ENCODE measurements around the gene CD274. TPM values are rescaled to one million over a fixed set of nuclear protein-coding genes. Genes with fewer than 3 reads are reported as not detected.
A peak's percentile ranks its signal among the peaks of the same experiment; 100 is the strongest.

The CD274 gene
- total and polyA plus RNA-seq, 7 donors, result 0.69 to 4.6 (median 2.5) TPM

DNA sequence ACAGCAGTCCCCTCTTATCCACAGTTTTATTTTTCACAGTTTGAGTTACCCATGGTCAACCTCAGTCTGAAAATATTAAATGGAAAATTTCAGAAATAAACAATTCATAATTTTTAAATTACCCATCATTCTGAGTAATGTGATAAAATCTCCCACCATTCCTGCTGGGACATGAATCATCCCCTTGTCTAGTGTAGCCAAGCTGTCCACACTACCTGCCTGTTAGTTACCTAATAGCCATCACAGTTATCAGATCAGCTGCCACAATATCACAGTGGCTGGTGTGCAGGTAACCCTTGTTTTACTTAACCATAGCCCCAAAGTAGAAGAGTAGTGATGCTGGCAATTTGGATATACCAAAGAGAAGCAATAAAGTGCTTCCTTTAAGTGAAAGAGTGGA lies 23.3 kb upstream of the CD274 start:
- no peak for DNase-seq
- Histone ChIP-seq H3K27me3 (ENCODE audit: insufficient read depth in 3 of 3, low read length in 2 of 3) (no peaks in the 10 kb centered on the region), H3K4me3 (no peak overlapping the region), H3K9me3 (no peaks in the 10 kb centered on the region), H3K27ac (no peak overlapping the region), H3K36me3 (ENCODE audit: insufficient read depth in 1 of 2, low read depth in 1 of 2) (peaks cover 0 to 22% of the 10 kb centered on the region in 2 donors), H3K4me1 (no peaks in the 10 kb centered on the region)
- TF ChIP-seq CTCF (IDR thresholded peaks at IDR 0.05), result no peak
- ATAC-seq, result no peak
- intact Hi-C loops (cut with DNase I), result no loop called here

- H3K36me3 ChIP-seq (ENCODE audit: insufficient read depth in 1 of 2, low read depth in 1 of 2), result peaks cover 0 to 27% of the 10 kb centered on the region in 2 donors
These were observed 22.2 kb upstream of the CD274 start for GRCh38 chr9:5428172-5428571.

GRCh38 chr9:5428794-5429528 lies 21.4 kb upstream of the CD274 start:
- no peak for TF ChIP-seq CTCF (IDR thresholded peaks at IDR 0.05)
- no peaks in the 10 kb centered on the region for H3K9me3 ChIP-seq
- H3K4me1 ChIP-seq, result no peaks in the 10 kb centered on the region
- peaks cover 0 to 27% of the 10 kb centered on the region in 2 donors for H3K36me3 ChIP-seq (ENCODE audit: insufficient read depth in 1 of 2, low read depth in 1 of 2)
- no peaks in the 10 kb centered on the region for H3K27me3 ChIP-seq (ENCODE audit: insufficient read depth in 3 of 3, low read length in 2 of 3)
- WGBS, 3 donors, result 87 to 92% (median 91%) methylated on average over 2 of the region's 2 CpGs
- no peak overlapping the region for H3K4me3 ChIP-seq
- DNase-seq (no peak), ATAC-seq (peak in 1 of 4 donors; percentile 42)
- no peak overlapping the region for H3K27ac ChIP-seq
- intact Hi-C loops (cut with DNase I), result no loop called here

More at GRCh38 chr9:5428172-5428571, 22.2 kb upstream of the CD274 start:
- H3K27me3 ChIP-seq (ENCODE audit: insufficient read depth in 3 of 3, low read length in 2 of 3), result no peaks in the 10 kb centered on the region
- intact Hi-C loops (cut with DNase I), result no loop called here
- TF ChIP-seq CTCF (IDR thresholded peaks at IDR 0.05), result no peak
- DNase-seq (no peak), ATAC-seq (no peak)
- H3K9me3 ChIP-seq, result no peaks in the 10 kb centered on the region
- H3K27ac ChIP-seq, result no peak overlapping the region
- no peaks in the 10 kb centered on the region for H3K4me1 ChIP-seq
- WGBS, 3 donors, result 78 to 84% (median 81%) methylated on average over 3 of the region's 3 CpGs
- H3K4me3 ChIP-seq, result no peak overlapping the region

DNA sequence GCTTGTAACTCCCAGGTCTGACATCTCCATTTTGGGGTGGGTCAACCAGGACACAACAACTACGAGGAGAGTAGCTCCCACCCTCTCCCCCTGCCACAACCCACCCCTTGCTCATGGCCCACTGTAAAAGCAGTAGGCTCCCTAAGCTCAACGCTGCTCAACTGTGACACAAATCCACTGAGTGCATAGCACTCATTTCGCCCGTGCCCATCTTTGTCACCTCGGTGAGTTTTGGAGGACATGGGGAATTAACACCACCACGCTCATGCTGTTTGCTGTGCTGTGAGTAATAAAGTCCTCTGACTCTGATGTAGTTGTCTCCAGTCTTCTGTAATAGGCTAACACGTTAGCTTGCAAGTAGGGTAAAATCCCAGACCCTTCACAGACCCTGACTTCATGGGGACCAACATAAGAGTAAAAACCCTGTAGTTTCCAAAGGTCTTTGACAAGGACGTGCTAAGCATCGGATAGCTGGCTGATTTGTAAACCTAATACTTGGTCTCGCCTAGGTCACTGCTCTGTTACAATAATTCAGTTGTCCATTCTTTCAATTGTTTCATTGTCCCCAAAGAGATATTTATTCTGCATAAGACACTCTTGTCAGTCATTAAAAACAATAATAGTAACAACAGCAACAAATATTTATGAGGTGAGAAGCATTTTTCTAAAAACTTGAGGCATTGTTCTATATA lies 20.3 kb upstream of the CD274 start:
- H3K4me3 ChIP-seq, result no peak overlapping the region
- TF ChIP-seq CTCF (IDR thresholded peaks at IDR 0.05), result no peak
- no peaks in the 10 kb centered on the region for H3K27me3 ChIP-seq (ENCODE audit: insufficient read depth in 3 of 3, low read length in 2 of 3)
- ATAC-seq, result no peak
- WGBS, 3 donors, result 82 to 88% (median 86%) methylated on average over 10 of the region's 10 CpGs
- intact Hi-C loops (cut with DNase I), result loop anchor here in 1 of 2 donors (10.0 kb wide), 2 partner anchors 405 to 685 kb away; partner anchors contain the start of genes AK3 and ERMP1
- H3K4me1 ChIP-seq, result no peaks in the 10 kb centered on the region
- peaks cover 0 to 29% of the 10 kb centered on the region in 2 donors for H3K36me3 ChIP-seq (ENCODE audit: insufficient read depth in 1 of 2, low read depth in 1 of 2)
- no peaks in the 10 kb centered on the region for H3K9me3 ChIP-seq
- DNase-seq, result no peak
- no peak overlapping the region for H3K27ac ChIP-seq

Measured in psoas muscle (tissue), 8 donors.